ENCODE data around the gene DUSP28. TPM values are rescaled to one million over a fixed set of nuclear protein-coding genes. Genes with fewer than 3 reads are reported as not detected.
A peak's percentile ranks its signal among the peaks of the same experiment; 100 is the strongest.

The DUSP28 gene
- total and polyA plus RNA-seq, 10 of the 15 experiments (the other 5 are each of a cell fraction or from before 2014, with no cell fraction given) = 2.5 to 12.5 (median 6.4) TPM

GRCh38 chr2:240520130-240520973 is 39.8 kb upstream of the DUSP28 start:
- Histone ChIP-seq H3K4me1 (ENCODE audit: control insufficient read depth, insufficient read depth, low read length) (no peaks in the 10 kb centered on the region), H3K36me3 (ENCODE audit: control insufficient read depth in 2 of 2, insufficient read depth in 2 of 2, low read length in 1 of 2) (no peaks in the 10 kb centered on the region), H3K27me3 (replicated peaks in 1 of 2; ENCODE audit: control insufficient read depth in 2 of 2, insufficient read depth in 2 of 2, low read length in 1 of 2) (no peaks in the 10 kb centered on the region), H4K20me1 (ENCODE audit: control insufficient read depth, insufficient read depth) (no peaks in the 10 kb centered on the region), H3K4me2 (ENCODE audit: control insufficient read depth, insufficient read depth) (no peak overlapping the region), H3K79me2 (ENCODE audit: control insufficient read depth, insufficient read depth, low read length) (no peaks in the 10 kb centered on the region), H3K9ac (ENCODE audit: control insufficient read depth, insufficient read depth, low read length) (no peak overlapping the region), H3K4me3 (no peak overlapping the region), H3K27ac (ENCODE audit: control insufficient read depth, insufficient read depth) (no peak overlapping the region), H3K9me3 (replicated peaks; ENCODE audit: control insufficient read depth, insufficient read depth, low read length) (peaks cover 7% of the 10 kb centered on the region; the same call in 2 of the 3 replicates), H2AFZ (ENCODE audit: control insufficient read depth, low read depth, low read length) (no peak overlapping the region)
- intact Hi-C loops (cut with micrococcal nuclease; ENCODE audit: unreplicated experiment) = no loop called here
- ChIA-PET CTCF (no interaction called here), POLR2A (no interaction called here), RAD21 (ENCODE audit: unreplicated experiment) (no interaction called here), SMC1A (ENCODE audit: uncharacterized antibody, unreplicated experiment) (no interaction called here)
- FAIRE-seq (no peak), ATAC-seq (no peak), DNase-seq (ENCODE audit: low read depth, low spot score) (no peak)
- 69% methylated on average over 52 of the region's 52 CpGs for WGBS (ENCODE audit: insufficient coverage, insufficient replicate concordance, low lambda C conversion rate, missing lambda C conversion rate)
- TF ChIP-seq HDAC6 (IDR thresholded peaks at IDR 0.05; ENCODE audit: unreplicated experiment) (no peak), ATF3 (IDR thresholded peaks at IDR 0.05; ENCODE audit: borderline replicate concordance, extremely low read depth, low read depth, low read length) (no peak), TARDBP (IDR thresholded peaks at IDR 0.05; ENCODE audit: borderline replicate concordance) (peak; percentile 72; the same call in 1 of the 2 replicates), CREB1 (IDR thresholded peaks at IDR 0.05; ENCODE audit: low read depth) (no peak), RUNX3 (IDR thresholded peaks at IDR 0.05; ENCODE audit: low read length) (peak; percentile 28; the same call in 1 of the 2 replicates), BCL3 (IDR thresholded peaks at IDR 0.05; ENCODE audit: borderline replicate concordance, insufficient read depth, low read depth, low read length, poor library complexity, severe bottlenecking) (peak; percentile 41), POLR2A (IDR thresholded peaks at IDR 0.05; ENCODE audit: low read depth, low read length) (peak; percentile 52; the same call in 1 of the 2 replicates)
- BruUV-seq (replicated peaks) = no TSS peak
- in situ Hi-C loops (cut with MboI) = loop anchor here (25.0 kb wide), 1 partner anchor 317 kb away; no protein-coding TSS in a partner anchor
